ENCODE results near the gene NAP1L4. TPM values are rescaled to one million over a fixed set of nuclear protein-coding genes. Genes with fewer than 3 reads are reported as not detected.
"Not testable (repeated sequence)": the region's sequence is repeated elsewhere in the genome, so short reads cannot be mapped to it uniquely, and the experiment has no call there.

The NAP1L4 gene
- total and polyA plus RNA-seq, 5 donors = 132 to 188 (median 152) TPM

DNA sequence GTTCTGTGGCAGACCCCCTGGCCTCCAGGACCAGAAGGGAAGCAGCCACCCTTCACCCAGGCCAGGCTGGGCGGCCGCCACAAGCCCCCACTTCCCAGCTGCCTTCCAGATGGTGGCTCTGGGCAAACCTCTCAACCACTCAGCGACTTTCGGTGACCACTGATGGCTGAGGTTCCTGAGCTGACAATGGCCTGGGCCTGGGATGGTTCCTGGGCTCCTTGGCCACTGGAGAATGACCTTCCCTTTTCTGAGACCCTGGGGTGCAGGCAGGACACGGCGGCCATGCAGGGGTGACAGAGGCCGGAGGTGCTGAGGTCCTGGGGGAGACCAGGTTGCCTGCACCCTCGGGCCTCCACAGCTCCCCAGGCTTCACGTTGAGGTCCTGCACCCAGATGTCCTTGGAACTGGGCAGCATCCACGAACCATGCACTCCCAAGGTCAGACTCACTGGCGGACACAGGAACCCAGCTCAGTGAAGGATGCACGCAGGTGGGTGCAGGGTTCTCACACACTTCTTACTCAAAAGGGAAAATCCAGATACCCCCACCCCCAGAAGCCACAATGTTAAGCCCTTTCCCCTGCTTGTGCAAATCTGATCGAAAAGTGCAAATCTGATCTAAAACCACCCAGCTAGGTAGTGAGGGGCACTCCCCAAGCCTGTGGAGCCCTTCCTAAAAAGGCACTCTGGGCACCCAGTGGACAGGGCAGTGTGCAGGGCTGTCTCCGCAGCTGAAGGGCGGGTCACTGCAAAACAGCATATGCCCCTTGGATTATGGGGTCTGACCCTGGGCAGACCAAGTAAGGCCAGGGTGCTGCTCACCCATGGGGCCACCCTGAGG lies 49.0 kb downstream of the NAP1L4 start:
- Histone ChIP-seq H3K4me3 (ENCODE audit: low read length) (no peak overlapping the region), H3K27ac (ENCODE audit: low read length) (no peak overlapping the region), H3K4me1 (ENCODE audit: control insufficient read depth, insufficient read depth, low read length) (peaks cover 6% of the 10 kb centered on the region), H3K27me3 (ENCODE audit: control insufficient read depth, insufficient read depth) (no peaks in the 10 kb centered on the region), H3K9me3 (ENCODE audit: control insufficient read depth, low read length) (no peaks in the 10 kb centered on the region)
- DNase-seq = no peak
- 84% methylated on average over 15 of the region's 15 CpGs for WGBS
- intact Hi-C loops (cut with DNase I) = no loop called here
- ATAC-seq = no peak

DNA sequence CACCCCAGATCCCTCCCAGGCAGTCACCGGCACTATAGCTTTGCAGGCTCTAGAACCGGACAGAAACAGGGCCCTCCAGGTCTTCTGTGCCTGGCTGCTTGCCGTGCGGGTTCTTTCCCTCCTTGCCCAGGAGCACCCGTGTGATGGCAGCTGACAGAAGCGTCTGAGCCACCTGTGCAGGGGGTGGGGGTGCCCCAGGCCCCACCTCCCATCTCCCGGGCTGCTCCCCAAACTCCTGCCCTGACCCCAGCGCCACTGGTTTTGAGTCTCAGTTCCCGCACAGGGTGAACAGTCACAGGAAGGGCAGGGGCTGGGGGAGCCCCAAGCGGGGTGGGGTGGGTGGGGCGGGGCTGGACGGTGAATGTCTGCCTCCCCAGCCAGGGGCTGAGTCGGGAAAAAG lies 49.7 kb downstream of the NAP1L4 start:
- Histone ChIP-seq H3K4me3 (ENCODE audit: low read length) (no peak overlapping the region), H3K4me1 (ENCODE audit: control insufficient read depth, insufficient read depth, low read length) (peaks cover 6% of the 10 kb centered on the region)
- intact Hi-C loops (cut with DNase I) = no loop called here

DNA sequence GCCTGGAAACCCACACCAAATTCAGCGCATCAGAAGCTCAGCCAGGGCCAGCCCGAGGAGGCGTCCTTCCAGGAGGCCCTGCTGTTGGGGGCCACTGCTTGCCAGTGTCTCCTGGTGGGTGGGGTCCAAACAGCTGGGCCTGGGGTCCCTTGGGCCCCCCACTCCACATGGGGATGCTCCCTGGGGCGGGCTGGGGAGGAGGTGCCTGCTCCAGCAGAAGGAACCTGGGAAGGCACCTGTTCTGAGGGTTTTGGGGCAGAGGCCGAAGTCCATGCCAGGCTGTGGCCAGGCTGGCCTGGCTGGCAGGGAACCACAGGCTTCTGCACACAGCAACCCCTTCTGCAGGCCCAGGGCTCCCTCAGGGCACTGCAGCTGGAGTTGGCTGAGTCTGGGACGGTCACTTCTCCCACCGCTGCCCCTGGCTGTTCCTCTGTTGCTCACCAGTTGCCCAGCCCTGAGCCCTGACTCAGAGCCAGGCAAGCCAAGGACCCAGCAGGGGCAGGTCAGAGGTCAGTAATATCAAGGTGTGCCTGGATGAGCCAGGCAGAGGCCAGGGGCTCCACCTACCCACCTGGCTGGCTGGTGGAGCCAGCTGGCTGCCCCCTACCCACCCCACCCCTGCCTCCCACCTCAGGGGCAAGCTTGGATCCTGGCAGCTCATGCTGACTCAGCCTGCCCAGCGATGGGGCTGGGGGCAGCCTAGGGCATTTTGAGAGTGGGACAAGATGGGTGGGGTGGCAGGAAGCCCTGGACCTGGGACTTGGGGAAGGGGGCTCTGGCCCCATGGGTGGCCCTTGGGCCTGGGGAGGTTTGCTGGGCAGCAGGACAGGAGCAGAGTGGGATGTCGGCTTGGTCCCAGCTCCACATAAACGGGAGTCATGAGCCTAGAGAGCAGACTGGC lies 51.0 kb downstream of the NAP1L4 start:
- peak; percentile 1 to 13 for ATAC-seq
- Histone ChIP-seq H3K4me1 (ENCODE audit: control insufficient read depth, insufficient read depth, low read length) (peaks cover 5% of the 10 kb centered on the region), H3K9me3 (ENCODE audit: control insufficient read depth, low read length) (no peaks in the 10 kb centered on the region), H3K4me3 (ENCODE audit: low read length) (no peak overlapping the region), H3K27ac (ENCODE audit: low read length) (no peak overlapping the region), H3K27me3 (ENCODE audit: control insufficient read depth, insufficient read depth) (no peaks in the 10 kb centered on the region)
- intact Hi-C loops (cut with DNase I) = no loop called here
- 46% methylated on average over 10 of the region's 10 CpGs for WGBS
- DNase-seq = peak; percentile 20 to 65 (median 54)

More for the DNA sequence above, 49.7 kb downstream of the NAP1L4 start:
- ATAC-seq (no peak), DNase-seq (peak in 1 of 3 donors; percentile 63)
- H3K27ac ChIP-seq (ENCODE audit: low read length) = no peak overlapping the region
- WGBS = 63% methylated on average over 13 of the region's 13 CpGs
- no peaks in the 10 kb centered on the region for H3K9me3 ChIP-seq (ENCODE audit: control insufficient read depth, low read length)
- no peaks in the 10 kb centered on the region for H3K27me3 ChIP-seq (ENCODE audit: control insufficient read depth, insufficient read depth)

DNA sequence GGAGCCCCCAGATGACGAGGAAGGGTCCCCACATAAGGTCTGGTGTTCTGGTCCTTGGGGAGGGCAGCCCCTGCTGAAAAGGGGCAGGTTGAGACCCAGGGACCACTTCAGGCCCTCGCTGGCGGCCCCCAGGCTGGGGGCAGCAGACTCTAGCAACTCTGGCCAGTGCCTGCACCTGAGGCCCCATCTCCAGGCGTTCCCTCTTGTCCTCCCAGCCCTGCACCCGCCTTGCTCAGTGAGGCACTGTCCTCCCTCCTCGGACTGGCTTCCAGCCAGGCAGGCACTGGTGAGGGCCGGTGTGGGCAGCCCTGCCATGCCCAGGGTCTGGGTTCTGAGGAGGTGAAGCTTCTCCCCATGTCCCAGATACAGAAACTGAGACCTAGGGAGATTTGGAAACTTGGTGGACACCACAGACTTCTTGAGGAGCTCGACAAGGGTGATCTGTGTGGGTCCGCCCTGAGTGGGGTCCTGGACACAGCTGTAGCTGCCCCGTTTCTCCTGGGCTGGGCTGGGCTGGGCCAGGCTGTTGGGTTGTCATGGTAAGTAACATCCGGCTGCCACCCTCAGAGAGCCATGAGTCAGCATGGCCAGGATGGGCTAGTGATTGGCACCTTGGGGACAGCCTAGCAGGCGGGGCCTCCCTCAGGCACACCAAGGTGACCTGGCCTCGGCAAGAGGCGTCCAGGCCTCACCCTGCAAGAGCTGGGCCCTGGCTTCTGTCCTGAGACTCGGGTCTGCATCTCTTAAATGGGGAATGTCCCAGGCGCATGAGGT lies 51.8 kb downstream of the NAP1L4 start:
- H3K27me3 ChIP-seq (ENCODE audit: control insufficient read depth, insufficient read depth) = no peaks in the 10 kb centered on the region
- no peaks in the 10 kb centered on the region for H3K9me3 ChIP-seq (ENCODE audit: control insufficient read depth, low read length)
- no peak overlapping the region for H3K4me3 ChIP-seq (ENCODE audit: low read length)
- no peak overlapping the region for H3K27ac ChIP-seq (ENCODE audit: low read length)
- DNase-seq (peak; percentile 60 to 66 (median 65)), ATAC-seq (peak; percentile 39 to 51)
- 60% methylated on average over 16 of the region's 16 CpGs for WGBS
- no peaks in the 10 kb centered on the region for H3K4me1 ChIP-seq (ENCODE audit: control insufficient read depth, insufficient read depth, low read length)
- intact Hi-C loops (cut with DNase I) = no loop called here

DNA sequence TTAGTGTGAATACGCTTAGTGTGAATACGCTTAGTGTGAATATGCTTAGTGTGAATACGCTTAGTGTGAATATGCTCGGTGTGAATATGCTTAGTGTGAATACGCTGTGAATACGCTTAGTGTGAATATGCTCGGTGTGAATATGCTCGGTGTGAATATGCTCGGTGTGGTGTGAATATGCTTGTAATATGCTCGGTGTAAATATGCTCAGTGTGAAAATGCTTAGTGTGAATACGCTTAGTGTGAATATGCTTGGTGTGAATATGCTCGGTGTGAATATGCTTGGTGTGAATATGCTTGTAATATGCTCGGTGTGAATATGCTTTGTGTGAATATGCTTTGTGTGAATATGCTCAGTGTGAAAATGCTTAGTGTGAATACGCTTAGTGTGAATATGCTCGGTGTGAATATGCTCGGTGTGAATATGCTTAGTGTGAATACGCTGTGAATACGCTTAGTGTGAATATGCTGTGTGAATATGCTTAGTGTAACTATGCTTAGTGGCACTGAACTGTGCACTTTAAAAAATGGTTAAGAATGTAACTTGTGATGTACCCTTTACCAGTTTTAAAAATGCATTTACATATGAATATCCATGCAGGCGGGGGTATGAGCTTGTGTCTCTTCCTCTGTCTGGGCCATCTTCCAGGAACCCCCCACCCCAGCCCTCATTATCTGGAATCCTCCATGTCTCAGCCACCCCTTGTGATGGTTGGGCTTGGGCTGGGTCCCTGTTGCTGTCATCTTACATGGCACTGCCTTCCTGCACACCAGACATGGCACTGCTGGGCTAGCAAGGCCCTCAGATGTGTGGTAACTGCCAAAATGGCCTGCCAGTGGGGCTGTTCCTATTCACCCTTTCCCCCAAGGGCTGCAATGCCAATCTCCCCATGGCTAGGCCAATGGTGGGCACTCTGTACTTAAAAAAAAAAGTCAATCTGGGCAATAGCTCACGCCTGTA lies 53.4 kb downstream of the NAP1L4 start:
- H3K27ac ChIP-seq (ENCODE audit: low read length); H3K9me3 ChIP-seq (ENCODE audit: control insufficient read depth, low read length); H3K4me3 ChIP-seq (ENCODE audit: low read length); ATAC-seq; H3K27me3 ChIP-seq (ENCODE audit: control insufficient read depth, insufficient read depth); intact Hi-C loops (cut with DNase I); H3K4me1 ChIP-seq (ENCODE audit: control insufficient read depth, insufficient read depth, low read length): not testable (repeated sequence)
- DNase-seq = peak in 2 of 3 donors; percentile 13 to 17
- WGBS = 90% methylated on average over 20 of the region's 20 CpGs

DNA sequence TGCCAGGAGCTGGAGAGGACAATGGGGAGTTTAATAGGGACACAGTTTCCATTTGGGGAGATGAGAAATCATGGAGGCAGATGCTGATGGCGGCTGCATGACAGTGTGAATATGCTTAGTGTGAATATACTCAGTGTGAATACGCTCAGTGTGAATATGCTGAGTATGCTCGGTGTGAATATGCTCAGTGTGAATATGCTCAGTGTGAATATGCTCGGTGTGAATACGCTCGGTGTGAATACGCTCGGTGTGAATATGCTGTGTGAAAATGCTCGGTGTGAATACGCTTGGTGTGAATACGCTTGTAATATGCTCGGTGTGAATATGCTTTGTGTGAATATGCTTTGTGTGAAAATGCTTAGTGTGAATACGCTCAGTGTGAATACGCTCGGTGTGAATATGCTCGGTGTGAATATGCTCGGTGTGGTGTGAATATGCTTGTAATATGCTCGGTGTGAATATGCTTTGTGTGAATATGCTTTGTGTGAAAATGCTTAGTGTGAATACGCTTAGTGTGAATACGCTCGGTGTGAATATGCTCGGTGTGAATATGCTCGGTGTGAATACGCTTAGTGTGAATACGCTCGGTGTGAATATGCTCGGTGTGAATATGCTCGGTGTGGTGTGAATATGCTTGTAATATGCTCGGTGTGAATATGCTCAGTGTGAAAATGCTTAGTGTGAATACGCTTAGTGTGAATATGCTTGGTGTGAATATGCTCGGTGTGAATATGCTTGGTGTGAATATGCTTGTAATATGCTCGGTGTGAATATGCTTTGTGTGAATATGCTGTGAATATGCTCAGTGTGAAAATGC lies 54.3 kb downstream of the NAP1L4 start:
- H3K4me3 ChIP-seq (ENCODE audit: low read length); DNase-seq; ATAC-seq; H3K4me1 ChIP-seq (ENCODE audit: control insufficient read depth, insufficient read depth, low read length); H3K9me3 ChIP-seq (ENCODE audit: control insufficient read depth, low read length); H3K27me3 ChIP-seq (ENCODE audit: control insufficient read depth, insufficient read depth); H3K27ac ChIP-seq (ENCODE audit: low read length); intact Hi-C loops (cut with DNase I): not testable (repeated sequence)
- 92% methylated on average over 31 of the region's 32 CpGs for WGBS

DNA sequence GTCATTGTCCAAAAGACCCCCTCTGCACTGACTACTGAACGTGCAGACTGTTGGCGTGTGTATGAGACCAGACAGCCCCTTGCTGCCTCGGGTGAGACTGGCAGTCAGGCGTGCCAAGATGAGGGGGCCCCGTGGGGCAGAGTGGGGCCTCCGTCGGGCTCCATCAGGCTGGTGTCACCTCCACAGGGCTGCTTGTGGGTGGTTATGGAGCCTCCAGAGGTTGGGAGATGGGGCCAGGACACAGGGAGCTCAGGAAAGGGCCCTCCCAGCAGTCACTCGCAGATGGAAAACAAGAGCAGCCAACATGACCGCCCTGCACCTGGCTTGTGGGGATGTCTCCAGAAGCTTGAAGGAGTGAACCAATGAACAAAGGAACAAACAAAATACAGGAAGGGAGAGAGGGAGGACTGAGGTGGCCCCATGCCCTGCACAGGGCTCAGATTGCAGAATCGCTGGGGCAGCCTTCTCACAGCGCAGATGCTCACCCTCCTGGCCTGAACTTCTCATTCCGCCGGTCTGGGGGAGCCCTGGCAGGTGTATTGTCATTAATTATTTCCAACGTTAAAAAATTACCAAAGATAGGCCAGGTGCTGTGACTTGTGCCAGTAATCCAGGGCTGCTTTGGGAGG lies 57.4 kb downstream of the NAP1L4 start:
- no peak overlapping the region for H3K4me3 ChIP-seq (ENCODE audit: low read length)
- H3K27ac ChIP-seq (ENCODE audit: low read length) = no peak overlapping the region
- ATAC-seq (no peak), DNase-seq (peak in 2 of 3 donors; percentile 37 to 38)
- H3K9me3 ChIP-seq (ENCODE audit: control insufficient read depth, low read length) = no peaks in the 10 kb centered on the region
- WGBS = 77% methylated on average over 14 of the region's 14 CpGs
- no peaks in the 10 kb centered on the region for H3K27me3 ChIP-seq (ENCODE audit: control insufficient read depth, insufficient read depth)
- H3K4me1 ChIP-seq (ENCODE audit: control insufficient read depth, insufficient read depth, low read length) = peaks cover 1% of the 10 kb centered on the region
- intact Hi-C loops (cut with DNase I) = no loop called here

DNA sequence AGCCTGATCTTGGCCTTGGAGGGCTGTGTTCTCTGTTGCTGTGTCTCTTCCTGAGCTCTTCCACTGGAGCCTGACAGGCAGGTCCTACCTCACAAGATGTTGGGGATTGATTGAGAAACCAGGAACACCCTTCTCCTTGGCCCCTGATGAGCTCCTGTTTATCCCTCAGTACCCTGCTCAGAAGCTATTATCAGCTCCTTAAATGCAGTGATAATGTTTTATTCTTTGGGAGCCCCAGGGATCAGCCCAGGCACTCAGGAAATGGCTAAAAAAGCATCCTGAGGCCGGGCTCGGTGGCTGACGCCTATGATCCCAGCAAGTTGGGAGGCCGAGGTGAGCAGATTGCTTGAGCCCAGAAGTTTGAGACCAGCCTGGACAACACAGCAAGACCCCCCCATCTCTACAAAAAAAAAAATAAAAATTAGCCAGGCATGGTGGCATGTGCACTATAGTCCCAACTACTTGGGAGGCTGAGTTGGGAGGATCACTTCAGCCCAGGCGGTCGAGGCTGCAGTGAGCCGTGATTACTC lies 58.0 kb downstream of the NAP1L4 start:
- intact Hi-C loops (cut with DNase I) = no loop called here
- ATAC-seq = no peak
- H3K27me3 ChIP-seq (ENCODE audit: control insufficient read depth, insufficient read depth) = no peaks in the 10 kb centered on the region

More for the DNA sequence above, 58.0 kb downstream of the NAP1L4 start:
- DNase-seq = peak in 1 of 3 donors; percentile 18
- H3K4me1 ChIP-seq (ENCODE audit: control insufficient read depth, insufficient read depth, low read length) = peaks cover 3% of the 10 kb centered on the region
- 81% methylated on average over 7 of the region's 7 CpGs for WGBS
- H3K27ac ChIP-seq (ENCODE audit: low read length) = no peak overlapping the region
- no peaks in the 10 kb centered on the region for H3K9me3 ChIP-seq (ENCODE audit: control insufficient read depth, low read length)
- H3K4me3 ChIP-seq (ENCODE audit: low read length) = no peak overlapping the region

Data from right cardiac atrium (tissue), 5 donors.